Activated CD4-positive, alpha-beta T cell treated with anti-CD3 and anti-CD28 coated beads, Interleukin-2, Interleukin-6, amounts not matched to agents 100 ng/mL and 50 ng/mL, durations not matched to agents 16 hours and 8 hours (primary cell): ENCODE measurements around the gene PPA1.
A peak's percentile ranks its signal among the peaks of the same experiment; 100 is the strongest.
"Not testable (repeated sequence)": the region's sequence is repeated elsewhere in the genome, so short reads cannot be mapped to it uniquely, and the experiment has no call there.

Experiments
- DNase-seq: peaks from one replicate; pipeline ENCODE4 v3.0.0-alpha.2; 2020

PPA1 gene

DNA sequence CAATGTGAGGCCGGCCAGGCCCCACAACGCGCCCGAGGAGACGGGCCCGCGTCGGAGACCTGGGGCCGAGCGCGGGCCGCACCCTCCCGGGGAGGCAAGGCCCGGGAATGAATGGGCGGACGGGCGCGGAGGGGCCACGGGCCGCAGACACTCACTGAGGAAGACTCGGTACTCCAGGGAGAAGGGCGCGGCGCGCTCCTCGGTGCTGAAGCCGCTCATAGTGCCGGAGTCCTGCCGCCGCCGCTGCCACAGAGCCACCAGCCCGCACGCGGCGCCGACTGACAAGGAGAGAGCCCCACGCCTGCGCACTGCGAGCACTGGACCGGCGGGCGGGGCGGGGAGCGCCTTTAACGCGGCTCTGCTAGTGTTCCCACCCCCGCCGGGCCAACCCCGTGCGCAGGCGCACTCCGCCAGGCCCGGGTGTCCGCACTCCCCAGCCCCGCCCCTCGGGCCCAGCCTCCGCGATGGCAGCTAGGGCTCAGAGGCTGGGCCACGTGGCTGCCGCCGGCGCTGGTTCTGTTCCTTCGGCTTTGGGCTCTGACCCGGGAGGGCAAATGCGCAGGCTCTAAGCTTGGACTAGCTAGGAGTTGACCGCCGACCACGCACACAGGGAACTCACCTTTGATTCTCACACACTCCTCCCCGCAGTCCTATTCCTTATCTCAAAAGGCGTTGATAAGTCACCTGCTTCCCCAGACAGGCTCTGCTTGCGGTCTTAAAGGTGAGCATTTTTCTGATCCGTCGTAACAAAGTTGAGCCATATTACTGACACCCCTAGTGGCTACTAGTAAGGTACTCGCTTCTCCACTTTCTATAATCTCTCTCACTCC, at the start of gene PPA1:
Gene PPA1 (minus strand): TSS at position 321 of the 830 bp plus-strand sequence. CDS start 102 bp downstream, at position 219.
- DNase-seq: peak; percentile 100

DNA sequence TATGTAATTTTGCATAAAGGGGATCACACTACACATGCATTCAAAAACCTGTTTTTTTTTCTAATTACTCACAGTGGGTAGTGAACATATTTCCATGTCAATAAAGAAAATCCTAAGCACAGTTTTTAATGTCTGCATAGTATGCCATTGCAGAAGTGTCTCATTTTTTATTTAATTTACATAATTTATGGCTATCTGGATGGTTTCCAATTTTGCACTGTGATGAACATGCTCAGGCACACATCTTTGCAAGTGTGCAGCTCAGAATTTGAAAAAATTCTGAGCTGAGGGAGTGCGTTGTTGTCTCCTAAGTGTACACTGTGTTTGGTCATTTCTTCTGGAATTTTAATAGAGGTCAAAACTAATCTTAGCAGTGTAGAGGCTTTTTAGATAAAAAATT, 48.4 kb upstream of the PPA1 start:
- DNase-seq: no peak

DNA sequence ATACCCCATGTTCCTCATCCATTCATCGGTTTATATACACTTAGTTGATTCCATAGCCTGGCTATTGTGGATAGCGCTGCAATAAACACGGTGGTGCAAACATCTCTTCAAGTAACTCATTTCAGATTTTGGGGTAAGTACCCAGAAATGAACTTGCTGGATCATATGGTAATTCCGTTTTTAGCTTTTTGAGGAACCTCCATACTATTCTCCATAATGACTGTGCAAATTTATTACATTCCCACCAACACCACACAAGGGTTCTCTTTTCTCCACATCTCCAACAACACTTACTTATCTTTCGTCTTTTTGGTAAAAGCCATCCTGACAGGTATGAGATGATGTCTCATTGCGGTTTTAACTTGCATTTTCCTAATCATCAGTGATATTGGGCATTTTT, 46.9 kb upstream of the PPA1 start:
- no peak for DNase-seq

DNA sequence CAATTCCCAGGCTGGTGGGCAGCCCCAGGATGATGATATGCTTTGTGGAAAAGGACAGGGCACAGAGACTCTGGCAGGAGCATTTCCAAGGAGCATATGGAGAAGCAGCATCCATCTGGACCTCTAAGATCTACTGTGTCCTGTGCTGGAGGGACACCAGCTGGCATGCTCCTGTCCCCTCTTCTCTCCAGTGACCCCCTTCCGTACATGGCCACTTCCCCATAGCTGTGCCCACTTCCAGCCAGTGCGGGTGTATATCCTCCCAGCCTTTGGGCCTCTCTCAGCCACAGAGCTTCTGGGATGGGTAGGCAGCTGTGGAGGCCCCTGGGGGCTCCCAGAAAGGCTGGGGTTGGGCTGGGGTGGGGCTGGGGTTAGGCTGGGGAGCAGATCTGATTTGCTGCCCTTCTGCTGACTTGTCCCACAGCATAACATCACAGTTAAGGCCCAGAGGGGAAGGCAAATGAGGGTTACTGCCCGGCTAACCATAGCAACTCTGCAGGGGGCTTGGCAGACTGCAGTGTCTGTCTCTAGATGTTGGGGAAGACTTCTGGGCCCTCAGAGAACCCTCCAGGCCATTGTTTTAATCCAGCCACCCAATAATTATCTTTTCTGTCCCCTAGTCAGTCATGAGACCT, 44.3 kb upstream of the PPA1 start:
- DNase-seq: no peak

DNA sequence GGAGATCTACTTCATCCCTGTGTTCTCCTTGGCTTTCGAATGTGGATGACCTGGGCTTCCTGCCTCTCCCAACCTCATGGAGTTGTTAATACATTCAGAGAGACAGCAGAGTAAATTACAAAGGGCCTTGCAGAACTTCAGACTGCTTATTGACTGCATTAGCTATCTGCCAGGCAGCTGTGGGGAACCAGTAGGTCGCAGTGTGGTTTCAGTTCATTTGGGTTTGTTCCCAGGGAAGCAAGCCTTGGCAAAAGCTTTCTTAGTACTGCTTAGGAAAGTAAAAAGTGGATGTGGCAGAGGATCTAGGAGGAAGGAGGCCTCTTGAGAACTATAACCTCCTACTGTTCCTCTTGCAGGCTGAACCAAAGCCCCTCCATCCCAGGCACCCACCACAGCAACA, 41.4 kb upstream of the PPA1 start:
- DNase-seq: no peak

DNA sequence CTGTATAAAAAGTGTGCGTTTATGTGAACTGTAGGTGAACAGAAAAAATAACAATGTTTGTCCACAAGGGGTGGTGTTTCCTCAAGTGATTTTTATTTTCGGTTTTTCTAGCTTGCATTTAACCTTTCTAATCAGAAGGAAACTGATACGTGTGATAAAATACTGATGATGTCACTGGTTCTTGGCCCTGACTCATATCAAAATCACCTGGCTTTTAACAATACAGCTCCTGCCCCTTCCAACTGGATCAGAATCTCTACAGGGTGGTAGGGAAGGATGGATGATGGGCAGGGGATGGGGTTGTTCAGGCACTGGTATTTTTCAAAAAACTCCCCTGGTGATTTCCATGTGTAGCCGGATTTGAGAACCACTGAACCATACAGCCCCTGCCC, 39.7 kb upstream of the PPA1 start:
- DNase-seq: peak; percentile 65

DNA sequence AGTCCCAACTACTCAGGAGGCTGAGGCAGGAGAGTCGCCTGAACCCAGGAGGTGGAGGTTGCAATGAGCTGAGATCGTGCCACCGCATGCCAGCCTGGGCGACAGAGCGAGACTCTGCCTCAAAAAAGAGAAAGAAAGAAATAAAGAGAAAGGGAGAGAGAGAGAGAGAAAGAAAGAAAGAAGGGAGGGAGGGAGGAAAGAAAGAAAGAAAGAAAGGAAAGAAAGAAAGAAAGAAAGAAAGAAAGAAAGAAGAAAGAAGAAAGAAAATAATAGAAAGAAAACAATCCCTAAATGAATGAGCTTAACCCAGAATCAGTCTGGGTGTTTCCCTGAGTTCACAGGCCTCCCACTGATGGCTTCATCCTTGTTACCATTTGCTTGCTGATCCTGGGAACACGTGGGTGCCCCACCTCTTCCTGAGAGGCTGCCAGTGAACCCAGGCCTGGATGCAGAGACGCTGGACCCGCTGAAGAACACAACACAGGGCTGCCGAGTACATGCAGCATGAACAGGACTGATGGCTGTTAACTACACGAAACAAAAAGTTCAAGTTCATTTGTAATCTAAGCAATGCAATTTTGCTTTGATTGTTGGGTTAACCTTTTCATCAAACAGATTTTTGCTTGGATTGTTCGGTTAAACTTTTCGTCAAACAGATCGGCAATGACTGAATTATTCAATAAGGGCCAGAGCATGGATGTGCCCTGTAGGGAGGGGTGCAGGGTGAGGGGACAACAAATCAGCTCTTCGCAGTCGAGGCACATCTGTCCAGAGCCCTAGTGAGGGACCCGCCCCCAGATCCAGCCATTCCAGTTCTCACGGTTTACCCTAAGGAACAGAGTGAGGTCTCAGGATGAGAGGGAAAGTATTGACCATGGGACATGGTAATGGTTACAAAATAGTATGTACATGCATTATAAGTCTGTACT, 39.0 kb upstream of the PPA1 start:
- no peak for DNase-seq

DNA sequence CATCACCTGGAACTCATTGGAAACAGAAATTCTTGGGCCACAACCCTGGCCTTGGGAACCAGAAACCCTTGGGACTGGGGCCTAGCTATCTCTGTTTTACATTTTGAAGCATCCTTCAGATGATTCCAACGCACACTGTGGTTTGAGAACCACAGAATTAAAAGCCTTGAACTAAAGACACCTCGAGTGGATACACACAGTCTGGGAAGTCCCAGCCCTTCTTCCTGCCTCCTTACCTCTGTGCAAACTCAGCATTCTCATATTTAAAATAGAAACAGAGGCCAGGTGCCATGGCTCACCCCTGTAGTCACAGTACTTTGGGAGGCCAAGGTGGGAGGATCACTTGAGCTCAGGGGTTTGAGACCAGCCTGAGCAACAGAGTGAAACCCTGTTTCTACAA, 37.7 kb upstream of the PPA1 start:
- DNase-seq: no peak

DNA sequence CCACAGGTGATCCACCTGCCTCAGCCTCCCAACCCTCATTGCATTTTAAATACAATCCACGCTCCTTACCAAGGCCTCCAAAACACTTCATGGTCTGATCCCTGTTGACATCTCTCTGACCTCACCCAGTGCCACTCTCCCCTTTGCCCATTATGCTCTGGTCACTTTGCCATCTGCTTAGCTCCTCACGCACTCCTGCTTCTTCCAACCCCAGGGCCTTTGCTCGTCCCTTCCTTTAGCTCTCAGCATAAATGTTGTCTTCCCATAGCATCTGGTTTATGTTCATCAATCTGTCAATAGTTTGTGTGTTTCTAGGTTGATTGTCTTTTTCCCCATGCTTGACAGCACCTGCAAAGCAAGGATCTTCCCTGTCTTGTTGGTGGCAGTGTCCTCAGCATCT, 36.5 kb upstream of the PPA1 start:
- no peak for DNase-seq

DNA sequence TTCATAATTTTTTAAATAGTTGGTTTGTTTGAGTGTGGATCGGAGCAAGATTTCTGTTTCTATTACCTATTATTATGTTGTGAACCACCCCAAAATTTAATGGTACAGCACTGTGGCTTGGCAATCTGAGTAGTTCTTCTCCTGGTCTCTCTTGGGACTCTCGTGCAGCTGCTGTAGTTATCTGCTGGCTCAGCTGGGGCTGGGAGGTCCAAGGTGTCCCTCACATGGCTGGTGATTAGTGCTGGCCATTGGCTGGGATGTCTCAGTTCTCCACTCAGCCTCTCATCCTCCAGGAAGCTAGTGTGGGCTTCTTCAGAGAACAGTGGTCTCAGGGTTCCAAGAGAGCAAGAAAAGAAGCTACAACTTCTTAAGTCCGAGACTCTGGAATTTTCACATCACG, 35.1 kb upstream of the PPA1 start:
- DNase-seq: no peak

DNA sequence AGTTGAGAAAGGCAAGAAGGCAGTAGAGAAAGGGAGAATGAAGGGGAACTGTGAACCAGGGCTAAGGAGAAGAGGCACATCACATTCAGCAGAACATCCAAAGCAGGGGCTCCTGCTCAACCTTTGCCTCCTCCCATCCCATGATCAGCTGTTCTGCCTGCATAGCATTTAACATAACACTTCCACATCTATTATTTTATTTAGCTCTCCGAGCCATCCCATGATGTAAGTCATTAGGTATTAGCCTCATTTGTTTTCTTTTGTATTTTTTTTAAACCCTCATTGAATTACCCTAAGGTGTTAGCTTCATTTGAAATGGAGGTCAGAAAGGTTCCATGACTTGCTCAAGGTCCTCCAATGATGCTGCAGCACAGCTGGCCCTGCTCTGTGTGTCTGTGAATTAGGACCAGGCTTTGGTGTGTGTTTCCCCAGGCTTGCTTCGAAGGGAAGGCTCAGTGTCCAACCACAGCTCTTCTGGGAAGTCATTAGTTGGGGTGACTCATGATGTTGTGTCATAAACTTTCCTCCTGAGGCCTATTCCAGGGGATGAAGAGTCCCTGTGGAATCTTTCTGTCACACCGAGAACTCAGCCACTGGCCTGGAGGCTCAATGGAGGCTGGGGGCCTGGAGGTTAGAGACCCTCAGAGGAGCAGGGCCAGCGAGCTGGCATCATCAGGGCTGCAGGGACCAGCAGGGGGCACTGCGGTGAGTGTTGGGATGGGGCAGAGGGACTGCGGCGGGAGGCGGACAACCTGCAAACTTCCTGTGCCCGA, 34.1 kb upstream of the PPA1 start:
- DNase-seq: no peak

DNA sequence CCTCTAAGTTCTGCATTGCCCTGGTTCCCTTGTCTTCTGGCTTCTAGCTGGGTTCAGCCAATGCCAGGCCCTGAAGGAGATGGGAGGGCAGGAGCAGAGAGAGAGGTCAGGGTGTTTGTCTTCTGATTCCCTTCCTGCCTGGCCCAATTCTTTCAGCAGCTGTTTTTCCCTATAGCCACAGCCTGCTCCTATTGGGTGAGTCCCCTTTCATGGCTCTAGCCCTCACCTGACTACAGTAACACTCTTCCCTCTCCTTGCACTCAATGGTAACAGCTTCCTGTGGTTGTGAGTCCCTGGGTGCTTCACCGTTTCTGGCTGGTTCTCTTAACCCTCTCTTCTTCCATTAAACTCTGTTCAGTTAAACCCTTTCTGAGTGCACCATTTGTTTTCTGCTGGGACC, 33.5 kb upstream of the PPA1 start:
- no peak for DNase-seq

DNA sequence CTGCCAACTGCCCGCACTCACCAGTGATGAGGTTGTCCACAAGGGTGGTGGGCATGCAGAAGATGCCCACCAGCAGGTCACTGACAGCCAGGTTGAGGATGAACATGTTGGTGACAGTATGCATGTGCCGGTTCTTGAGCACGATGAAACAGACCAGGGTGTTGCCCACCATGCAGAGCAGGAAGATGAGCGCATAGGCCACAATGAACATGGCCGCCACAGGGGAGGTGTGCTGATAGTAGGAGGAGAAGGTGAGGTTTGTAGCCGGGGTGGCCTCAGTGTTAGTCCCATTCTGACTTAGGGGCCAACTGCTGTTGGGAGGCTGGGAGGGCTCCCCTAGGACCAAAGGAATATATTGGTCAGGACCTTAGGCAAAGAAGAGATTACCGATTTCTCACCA, 32.8 kb upstream of the PPA1 start:
- no peak for DNase-seq

DNA sequence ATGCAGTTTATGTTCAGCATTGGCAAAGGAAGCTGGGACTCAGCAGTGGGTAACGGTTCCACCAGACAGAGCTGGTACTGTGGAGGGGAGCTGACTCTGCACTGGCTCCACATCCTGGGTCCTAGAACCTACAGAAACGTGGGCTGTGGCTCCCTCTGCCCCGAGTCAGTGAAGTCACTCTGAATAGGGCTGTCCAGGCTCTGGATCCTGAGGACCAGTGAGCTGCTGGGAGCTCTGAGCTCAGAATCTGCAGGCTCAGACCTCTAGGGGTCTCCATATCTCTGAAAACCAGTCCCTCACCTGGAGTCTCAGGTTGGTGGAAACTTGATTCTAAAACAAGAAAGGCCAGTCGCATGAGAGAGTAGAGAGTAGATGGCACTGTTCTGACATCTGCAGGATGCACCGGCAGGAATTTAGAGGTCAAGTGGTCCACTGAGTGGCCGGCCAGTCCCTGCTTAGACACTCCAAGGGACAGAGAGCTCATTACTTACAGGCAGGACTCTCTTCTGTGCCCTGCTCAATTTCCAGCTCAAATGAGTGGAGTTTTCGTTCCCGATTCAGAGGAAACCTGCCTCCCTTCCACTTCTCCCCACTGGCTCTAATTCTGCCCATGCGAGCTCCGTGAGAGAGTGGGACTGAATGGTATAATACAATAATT, 31.9 kb upstream of the PPA1 start:
- no peak for DNase-seq

DNA sequence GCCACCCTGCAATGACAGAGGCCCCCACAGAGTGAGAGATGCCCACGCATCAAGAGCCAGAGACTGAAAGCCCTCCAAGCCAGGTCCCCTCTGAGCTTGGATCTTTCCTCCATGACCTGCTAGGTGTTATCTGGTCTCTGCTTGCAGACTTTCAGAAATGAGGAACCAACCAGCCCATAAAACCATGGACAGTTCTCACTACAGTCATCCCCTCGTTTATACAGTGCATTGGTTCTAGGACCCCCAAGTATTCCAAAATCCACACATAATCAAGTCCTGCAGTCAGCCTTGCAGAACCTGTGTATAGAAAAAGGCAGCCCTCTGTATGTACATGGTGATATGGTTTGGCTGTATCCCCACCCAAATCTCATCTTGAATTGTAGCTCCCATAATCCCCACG, 27.5 kb upstream of the PPA1 start:
- no peak for DNase-seq

DNA sequence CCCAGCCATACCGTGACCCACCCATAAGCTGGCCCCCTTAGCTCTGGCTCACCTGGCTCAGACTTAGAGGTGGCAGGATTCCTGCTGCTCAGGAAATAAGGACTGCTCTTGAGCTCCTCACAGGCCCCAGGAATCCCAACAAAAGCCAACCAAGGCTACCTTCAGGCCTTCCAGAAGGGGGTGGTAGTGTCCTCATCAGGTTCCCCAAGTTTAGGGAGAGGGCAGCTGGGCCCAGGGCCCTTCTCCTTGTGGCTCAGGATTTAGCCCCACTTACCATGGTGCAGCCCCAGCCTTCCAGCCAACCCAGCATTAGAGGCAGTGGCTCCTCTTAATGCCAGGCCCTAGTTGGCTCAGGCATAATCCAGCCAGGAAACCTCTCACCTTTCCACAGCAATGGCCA, 27.0 kb upstream of the PPA1 start:
- no peak for DNase-seq

DNA sequence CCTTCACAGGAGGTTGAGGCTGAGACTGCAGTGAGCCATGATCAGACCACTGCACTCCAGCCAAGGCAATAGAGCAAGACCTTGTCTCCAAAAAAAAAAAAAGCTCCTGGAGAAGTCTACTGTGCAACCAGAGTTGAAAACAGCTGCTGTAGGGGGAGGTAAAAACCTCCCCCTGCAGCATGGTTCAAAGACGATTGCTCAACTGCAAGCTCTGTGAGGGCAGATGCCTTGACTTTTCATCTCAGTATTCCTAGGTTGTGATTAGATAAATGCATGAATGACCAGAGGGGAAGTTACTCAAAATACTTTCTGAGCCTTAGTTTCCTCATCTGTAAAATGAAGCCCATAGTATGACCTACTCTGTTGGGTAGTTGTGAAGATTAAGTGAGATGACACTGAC, 25.0 kb upstream of the PPA1 start:
- no peak for DNase-seq

DNA sequence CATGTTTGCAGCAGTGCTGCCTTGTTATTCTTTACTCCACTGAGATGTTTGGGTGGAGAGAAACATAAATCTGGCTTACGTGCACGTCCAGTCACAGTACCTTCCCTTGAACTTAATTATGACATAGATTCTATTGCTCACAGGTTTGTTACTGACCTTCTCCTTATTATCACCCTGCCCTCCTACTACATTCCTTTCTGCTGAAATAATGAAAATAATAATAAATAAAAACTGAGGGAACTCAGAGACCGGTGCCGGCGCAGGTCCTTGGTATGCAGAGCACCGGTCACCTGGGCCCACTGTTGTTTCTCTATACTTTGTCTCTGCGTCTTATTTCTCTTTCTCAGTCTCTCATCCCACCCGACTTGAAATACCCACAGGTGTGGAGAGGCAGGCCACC, 24.6 kb upstream of the PPA1 start:
- not testable (repeated sequence) for DNase-seq

DNA sequence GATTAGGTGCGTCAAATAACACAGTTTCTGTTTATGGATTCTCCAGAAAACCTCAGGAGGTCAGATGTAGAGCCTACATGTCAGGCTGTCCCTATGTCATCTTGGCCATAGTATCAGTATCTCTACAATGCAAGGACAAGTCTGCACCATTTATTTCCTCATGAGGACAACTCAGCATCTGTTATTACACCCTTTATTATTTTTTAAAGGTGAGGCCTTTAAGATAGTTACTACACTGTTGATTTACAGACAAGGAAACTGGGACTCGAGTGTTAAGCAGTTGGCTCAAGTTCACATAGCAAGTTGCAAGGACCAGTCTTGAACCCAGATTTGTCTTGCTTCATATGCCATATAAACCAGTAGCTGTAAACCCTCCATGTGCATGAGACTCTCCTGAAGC, 23.2 kb upstream of the PPA1 start:
- DNase-seq: no peak

DNA sequence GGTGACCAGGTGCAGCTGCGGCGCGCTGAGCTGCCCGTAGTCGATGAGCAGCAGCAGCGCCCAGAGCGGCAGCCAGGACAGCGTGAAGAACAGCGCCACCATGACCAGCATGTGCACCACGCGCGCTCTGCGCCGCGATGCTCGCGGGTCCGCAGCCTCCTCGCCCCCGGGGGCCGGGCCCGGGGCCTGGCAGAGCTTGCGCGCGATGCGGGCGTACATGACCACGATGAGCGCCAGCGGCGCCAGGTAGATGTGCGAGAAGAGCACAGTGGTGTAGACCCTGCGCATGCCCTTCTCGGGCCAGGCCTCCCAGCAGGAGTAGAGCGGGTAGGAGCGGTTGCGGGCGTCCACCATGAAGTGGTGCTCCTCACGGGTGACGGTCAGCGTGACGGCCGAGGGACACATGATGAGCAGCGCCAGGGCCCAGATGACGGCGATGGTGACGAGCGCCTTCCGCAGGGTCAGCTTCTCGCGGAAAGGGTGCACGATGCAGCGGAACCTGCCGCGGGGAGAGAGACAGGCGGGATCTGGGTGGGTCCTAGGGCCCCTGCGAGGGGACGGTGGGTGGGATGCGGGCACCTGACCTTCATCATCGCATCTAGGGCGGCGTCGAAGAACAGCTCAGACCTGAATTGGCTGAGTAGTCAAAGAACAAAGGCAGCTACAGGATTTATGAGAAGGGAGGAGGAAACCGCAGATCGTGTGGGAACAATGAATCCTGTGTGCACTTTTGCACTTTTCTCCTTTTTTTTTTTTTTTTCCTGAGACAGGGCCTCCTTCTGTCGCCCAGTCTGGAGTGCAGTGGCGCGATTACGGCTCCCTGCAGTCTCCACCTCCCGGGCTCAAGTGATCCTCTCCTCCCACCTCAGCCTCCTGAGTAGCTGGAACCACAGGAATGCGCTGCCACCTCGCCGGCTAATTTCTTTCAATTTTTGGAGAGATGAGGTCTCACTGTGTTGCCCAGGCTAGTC, 22.4 kb upstream of the PPA1 start:
- no peak for DNase-seq

DNA sequence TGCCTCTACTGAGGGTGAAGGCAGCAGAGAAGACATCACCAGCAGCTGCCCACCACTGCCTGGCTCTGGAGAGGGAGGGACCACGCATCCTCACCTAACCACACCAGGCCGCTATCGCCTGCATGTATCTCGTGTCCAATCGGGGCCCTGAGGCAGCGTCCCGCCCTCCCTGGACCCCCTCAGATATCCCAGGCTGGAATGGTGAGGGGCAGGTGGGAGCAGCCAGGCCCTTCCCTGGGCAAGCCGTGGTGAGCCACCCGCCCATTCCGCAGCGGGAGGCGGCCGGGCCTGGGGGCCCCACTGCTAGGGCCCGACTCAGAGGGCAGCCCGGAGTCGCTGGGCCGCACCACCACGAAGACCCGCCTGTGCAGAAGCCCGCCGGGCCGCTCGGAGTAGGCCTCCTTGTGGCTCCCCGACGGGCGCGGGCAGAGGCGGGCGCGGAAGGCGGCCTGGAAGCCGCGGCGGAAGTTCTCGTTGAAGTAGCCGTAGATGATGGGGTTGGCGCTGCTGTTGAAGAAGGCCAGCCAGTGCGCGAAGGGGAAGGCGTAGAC, 21.6 kb upstream of the PPA1 start:
- no peak for DNase-seq
